CD4-positive, alpha-beta T cell treated with Interferon gamma for 1 hour (primary cell): ENCODE measurements around the gene UCHL3.

Source experiments
- DNase-seq: peaks from one replicate; pipeline ENCODE4 v3.0.0-alpha.2; 2020

The UCHL3 gene

DNA sequence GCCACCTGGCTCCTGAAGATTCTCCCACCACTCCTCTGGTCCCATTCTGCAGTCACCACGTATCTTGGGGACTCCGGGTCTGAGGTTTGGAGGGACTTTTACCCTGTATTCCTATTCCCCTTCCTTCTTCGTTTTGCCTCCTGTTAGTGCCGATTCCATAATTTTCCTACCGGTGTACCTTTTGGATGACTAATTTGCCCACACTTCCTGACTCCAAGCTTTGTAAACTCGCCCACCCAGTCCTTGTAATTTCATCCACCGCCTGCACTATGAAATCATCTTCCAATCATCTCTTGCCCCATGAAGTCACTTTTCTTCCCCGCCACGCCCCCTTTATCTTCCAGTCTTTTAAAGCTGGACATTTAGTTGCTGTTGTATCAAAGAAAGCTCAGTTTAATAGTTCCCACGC is 572 bp downstream of the UCHL3 start:
- no peak for DNase-seq

GRCh38 chr13:75554464-75554863 is 4.9 kb downstream of the UCHL3 start:
- DNase-seq: no peak

DNA sequence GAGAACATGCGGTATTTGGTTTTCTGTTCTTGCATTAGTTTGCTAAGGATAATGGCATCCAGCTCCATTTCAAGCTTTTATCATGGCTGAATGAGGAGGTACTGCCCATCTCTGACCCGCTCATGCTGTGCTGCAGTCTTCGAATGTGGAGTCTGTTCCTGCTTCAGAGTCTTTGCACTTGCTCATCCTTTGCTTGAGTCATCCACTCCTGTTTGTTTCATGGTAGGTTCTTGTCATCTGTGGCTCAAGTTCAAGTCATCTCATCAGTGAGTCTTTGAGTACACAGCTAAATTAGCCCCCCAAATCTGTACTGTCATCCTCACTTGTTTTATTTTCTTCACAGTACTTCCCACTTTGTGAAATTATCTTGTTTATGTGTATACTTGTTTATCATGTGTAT is 5.4 kb downstream of the UCHL3 start:
- DNase-seq: no peak

DNA sequence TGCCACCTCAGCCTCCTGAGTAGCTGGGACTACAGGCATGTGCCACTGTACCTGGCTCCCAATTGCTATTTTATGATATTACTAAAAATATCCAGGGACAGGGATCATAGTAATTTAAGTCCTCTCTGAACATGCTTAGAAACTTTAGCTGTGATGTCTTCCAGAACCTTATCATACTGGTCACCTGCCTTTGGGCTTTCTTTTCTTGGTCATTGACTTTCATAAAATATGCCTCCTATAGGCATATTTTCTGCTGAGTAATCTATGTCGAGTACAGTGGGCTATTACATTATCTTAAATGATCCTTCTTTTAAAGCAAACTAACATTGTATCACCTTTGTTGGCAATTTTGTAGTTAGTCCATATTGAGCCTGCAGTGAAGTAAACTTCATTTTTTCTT is 6.2 kb downstream of the UCHL3 start:
- DNase-seq: no peak

DNA sequence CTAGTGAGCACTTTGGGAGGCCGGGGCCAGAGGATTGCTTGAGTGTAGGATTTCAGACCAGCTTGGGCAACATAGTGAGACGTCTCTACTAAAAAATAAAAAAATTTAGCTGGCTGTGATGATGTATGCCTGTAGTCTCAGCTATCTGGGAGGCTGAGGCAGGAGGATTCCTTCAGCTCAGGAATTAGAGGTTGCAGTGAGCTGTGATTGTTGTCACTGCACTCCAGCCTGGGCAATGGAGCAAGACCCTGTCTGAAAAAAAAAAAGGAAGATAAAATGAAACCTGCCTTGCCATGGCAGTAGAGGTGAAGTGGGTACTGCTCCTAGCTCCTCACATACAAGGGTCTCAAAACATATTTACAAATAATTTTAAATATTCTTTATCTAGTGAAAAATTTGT is 7.4 kb downstream of the UCHL3 start:
- no peak for DNase-seq

DNA sequence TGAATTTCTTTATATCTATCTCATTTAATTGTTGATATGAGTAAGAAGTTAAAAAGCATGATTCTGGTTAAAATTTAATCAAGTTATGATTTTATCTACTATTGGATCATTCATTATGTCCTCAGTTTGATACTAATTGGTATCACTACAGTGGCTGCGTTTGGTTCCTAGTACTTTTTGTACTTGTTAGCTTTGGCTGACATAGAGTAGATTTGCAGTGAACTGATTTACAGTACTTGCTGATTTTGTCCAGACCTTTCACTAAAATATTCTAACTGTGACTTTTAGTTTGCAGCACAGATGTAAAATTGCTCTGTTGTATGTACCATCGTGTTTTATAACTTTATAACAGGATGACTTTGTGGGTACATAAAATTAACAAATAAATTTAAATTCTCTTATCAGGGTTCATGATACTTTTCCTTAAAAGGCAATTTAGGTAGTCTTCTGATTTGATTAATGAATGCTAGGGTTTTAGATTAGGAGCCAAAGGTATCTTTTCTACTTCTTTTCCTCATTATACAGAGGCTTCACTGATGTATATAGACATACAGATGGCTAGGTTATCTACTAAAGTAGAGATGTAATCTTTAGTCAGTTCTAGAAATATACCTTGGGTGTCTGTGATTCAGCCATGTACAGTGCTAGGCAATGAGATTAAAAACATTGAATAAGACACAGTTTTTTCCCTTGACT is 8.7 kb downstream of the UCHL3 start:
- no peak for DNase-seq

- no peak for DNase-seq
Measured at GRCh38 chr13:75566658-75567057, 17.1 kb downstream of the UCHL3 start.

GRCh38 chr13:75569576-75569975 is 20.0 kb downstream of the UCHL3 start:
- DNase-seq: no peak

GRCh38 chr13:75579529-75579928 is 29.9 kb downstream of the UCHL3 start:
- no peak for DNase-seq

DNA sequence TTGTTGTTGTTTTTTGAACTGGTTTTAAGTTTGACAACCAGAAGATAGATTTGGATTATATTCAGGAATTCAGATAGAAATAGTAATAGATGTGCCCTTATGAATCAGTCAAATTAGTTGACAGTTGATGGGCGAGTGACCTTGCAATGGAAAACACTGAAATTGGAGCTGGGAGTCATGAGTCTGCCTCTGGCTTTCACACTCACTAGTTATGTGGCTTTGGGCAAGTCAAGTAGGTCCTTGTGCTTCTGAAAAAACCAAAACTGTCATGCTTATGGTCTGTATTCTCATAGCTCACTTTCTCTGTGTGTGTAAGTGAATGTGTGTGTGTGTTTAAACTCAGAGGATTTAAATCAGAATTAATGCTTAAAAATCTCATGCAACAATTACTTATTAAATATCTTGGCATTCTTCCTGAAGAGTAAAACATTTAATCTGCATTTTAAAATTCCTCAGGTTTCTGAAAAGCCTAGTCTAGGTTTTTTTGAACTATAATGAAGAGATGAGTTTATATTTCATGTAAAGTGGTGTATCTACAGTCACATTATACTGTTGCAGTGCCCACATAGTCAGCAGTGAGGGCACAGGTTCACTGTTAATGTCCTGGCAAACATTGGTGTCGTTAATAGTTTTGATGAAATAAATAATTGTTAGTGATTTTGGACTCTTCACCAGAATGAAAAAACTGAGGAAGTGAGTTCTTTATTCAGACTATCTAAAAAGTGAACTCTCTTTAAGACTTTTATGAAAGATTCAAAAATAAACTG is 32.5 kb downstream of the UCHL3 start:
- no peak for DNase-seq

GRCh38 chr13:75583091-75583490 is 33.5 kb downstream of the UCHL3 start:
- DNase-seq: no peak

DNA sequence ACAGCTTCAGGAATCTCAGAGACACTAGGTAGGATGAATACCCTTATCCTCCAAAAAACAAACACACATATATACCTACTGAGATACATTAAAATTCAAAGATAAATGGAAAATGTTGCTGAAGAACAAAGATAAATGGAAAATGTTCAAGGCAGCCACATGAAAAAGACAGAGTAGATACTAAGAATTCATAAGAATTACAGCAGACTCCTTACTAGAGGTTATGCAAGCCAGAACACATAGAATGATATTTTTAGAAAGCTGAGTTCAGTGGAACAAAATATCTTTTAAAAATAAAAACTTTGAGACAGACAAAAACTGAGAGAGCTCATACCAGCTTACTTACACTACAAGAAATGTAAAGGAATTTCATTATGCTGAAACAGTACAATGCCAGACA is 35.6 kb downstream of the UCHL3 start:
- no peak for DNase-seq

DNA sequence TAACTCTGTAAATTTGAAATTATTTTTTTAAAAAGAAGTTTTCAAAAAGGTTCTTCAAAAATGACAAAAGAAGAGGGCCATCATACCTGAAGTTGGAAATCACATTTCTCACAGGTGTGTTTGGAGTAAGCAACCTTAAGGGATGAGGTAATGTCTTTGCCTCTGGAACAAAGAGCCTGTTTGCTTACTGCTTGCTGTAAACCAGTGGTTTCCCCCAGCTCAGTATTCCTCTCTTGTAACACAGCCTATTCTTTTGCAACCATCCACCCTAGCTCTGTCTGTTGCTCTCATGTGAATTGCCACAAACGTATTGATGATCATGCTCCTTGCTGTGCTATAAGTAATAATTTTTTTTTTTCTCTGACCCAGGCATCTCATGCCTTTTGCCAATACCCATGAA is 38.1 kb downstream of the UCHL3 start:
- no peak for DNase-seq

GRCh38 chr13:75596657-75597182 is 47.1 kb downstream of the UCHL3 start:
- no peak for DNase-seq

- DNase-seq: no peak
Measured at GRCh38 chr13:75600371-75600770, 50.8 kb downstream of the UCHL3 start.

GRCh38 chr13:75603038-75603437 is 53.4 kb downstream of the UCHL3 start:
- DNase-seq: no peak

DNA sequence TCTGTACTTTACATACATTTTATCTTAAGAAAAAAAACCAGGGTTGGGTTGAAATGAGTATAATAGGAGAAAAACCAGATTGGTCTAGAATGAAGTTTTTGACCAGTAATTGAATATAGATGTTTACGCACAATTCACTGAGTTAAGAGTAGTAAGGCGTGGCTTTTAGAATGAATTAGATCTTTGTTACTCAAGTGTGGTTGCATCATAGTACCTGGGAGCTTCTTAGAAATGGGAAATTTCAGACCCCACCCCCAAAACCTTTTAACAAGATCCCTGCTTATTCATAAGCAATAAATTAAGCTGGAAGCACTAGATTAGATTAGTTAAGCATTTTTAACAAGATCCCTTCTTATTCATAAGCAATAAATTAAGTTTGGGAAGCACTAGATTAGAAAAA is 57.9 kb downstream of the UCHL3 start:
- DNase-seq: no peak

DNA sequence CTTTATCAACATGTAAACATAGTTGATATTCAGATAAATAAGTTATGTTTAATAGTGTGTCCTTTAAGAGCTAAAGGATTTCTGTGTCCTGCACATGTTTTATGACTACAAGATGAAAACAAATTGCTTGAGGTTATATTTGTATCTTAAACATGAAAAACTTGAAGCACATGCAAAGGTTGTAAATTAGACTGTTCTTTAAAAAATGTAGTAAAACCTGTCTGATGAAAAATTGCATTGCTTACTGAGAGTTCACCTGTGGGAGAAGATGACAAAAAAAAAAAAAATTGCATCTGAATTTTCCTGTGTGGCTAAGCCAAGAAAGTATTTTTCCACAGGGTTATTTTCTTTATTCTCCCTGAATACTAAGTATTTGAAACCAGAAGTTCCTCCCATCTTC is 60.9 kb downstream of the UCHL3 start:
- no peak for DNase-seq

GRCh38 chr13:75612354-75612753 is 62.8 kb downstream of the UCHL3 start:
- no peak for DNase-seq

GRCh38 chr13:75617230-75617629 is 67.6 kb downstream of the UCHL3 start:
- DNase-seq: no peak

DNA sequence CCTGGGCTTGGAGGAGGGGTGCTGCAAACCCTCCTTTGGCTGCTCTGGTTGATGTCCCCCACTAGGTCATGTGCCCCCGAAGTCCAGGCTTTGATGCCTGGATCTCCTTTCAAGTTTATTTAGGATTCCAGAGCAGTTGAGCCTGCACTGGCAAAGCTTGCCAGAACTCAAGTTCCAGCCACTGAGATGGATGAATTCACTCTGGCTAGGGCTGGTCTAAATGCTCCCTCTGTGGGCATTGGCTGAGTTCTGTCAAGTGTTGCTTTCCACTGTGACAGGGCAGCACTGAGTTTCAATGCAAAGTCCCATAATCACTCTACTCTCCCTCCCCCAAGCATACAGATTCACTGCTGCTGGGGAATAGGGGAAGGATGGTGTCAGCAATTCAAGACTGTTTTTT is 68.7 kb downstream of the UCHL3 start:
- DNase-seq: no peak

DNA sequence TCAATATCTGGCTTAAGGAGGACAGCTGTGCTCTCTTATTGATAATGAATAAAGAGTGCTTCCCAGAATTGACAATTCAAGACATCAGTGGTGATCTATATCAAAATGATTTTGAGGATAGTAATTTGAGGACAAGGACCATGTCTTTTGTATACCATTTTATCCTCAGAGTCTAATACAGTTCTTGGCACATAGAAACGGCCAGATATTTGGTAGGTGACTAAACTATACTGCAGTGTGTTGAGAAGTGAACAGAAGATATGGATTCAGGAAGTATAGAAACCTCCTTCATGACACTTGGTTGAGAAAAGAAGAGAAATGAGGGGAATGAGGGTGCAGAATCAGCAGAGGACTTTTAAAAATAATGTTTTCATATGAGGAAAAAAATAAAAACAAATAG is 70.4 kb downstream of the UCHL3 start:
- DNase-seq: no peak

DNA sequence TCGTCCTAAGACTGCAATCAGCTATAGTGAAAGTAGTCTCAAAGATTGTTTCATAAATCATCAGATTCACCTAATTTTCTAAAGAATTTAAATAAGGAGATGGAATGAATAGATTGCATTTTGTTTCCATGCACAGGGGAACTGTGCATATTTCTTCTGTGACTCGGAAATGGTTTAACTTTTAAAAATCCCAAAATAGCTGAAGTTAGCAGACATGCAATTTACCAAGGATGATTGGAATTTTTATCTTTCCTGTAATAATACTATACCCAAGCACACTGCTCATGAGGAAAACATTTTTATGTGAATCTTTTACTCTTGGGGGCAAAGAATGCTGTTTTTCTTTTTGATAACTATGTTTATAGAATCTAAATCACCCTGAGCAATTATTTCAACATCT is 71.6 kb downstream of the UCHL3 start:
- no peak for DNase-seq

GRCh38 chr13:75628801-75629200 is 79.2 kb downstream of the UCHL3 start:
- no peak for DNase-seq

GRCh38 chr13:75633285-75633684 is 83.7 kb downstream of the UCHL3 start:
- DNase-seq: no peak
